ENCODE results near the gene REN. TPM values are rescaled to one million over a fixed set of nuclear protein-coding genes. Genes with fewer than 3 reads are reported as not detected.

Gene REN
- total and polyA plus RNA-seq, 4 experiments from 2014 or later = not detected

DNA sequence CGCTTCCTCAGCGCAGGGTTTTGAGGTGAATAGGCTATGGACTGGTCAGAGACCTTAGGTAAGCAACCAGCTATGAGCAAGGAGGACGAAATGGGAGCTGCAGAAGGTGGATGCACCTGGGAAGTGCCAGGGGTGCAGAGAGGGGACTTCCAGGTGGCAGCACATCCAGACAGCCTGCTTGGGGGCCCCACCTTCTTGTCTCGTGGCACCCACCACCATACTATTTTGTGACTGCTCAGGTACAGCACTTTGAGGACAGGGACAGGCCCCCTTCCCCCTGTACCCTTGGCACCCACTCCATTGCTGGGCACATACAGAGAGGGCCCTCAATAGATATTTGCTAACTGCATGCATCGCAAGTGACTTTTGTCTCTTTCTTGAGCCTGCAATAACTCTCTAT, 30.9 kb upstream of the REN start:
- Mint-ChIP-seq H3K4me1 (peaks cover 4 to 24% (median 8%) of the 10 kb centered on the region in 4 donors), H3K27ac (no peak overlapping the region), H3K36me3 (no peaks in the 10 kb centered on the region), H3K27me3 (peaks cover 13 to 15% of the 10 kb centered on the region in 2 donors), H3K9me3 (no peaks in the 10 kb centered on the region), H3K4me3 (no peak overlapping the region)
- Histone ChIP-seq H3K9me3 (ENCODE audit: control insufficient read depth in 1 of 2, low read length in 2 of 2) (no peaks in the 10 kb centered on the region), H3K27me3 (ENCODE audit: insufficient read depth, low read length) (no peaks in the 10 kb centered on the region), H3K4me1 (ENCODE audit: insufficient read depth, low read length) (no peaks in the 10 kb centered on the region), H3K27ac (ENCODE audit: low read depth, low read length) (no peak overlapping the region), H3K36me3 (ENCODE audit: insufficient read depth, low read length) (no peaks in the 10 kb centered on the region), H3K4me3 (ENCODE audit: low read length in 2 of 2) (no peak overlapping the region)
- CTCF ChIA-PET (ENCODE audit: partially characterized antibody) = interaction anchor here (2.5 kb wide), 1 partner anchor 10 kb away, joined by 18 read pairs; no protein-coding TSS in a partner anchor
- no peak for DNase-seq
- POLR2A ChIA-PET (ENCODE audit: partially characterized antibody) = no interaction called here
- intact Hi-C loops (cut with micrococcal nuclease) = no loop called here

DNA sequence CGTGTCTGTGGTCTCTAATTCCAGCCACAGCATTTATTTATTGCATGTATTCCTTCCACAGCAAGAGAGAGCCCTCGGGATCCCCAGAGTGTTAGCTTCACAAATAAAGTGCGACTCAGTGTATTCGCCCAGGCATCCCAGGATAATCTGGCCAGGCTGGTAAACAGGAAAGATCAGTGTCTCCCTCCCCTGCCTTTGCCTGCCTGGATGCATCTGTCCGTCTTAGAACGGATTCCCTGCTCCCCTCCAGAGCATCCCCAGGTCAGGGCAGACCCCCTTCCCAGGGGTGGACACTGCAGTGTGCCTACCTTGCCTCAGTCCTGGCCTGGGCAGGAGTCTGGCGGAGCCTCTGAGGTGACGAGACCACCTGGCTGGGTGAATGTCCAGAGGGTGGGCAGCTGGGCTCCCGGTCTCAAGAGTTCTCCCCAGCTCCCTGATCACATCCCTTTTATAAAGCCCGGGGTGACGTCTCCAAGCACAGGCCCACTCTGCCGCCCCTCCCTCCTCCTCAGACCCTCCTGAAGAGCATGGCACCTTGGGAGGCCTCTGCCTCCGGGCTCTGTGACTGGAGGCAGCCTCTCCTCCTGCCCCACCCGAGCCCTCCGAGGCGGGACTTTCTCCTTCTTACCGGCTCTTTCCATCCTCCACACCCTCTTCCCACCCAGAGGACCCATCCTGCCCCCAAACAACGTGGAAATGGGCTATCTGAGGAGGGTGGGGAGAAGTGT, 30.1 kb upstream of the REN start, which contains the start of gene KISS1:
KISS1 (minus strand) TSS at position 424 of the 728 bp plus-strand sequence. CDS start 3,615 bp downstream, outside the sequence.
- Mint-ChIP-seq H3K9me3 (no peaks in the 10 kb centered on the region), H3K27me3 (peaks cover 13 to 18% of the 10 kb centered on the region in 2 donors), H3K27ac (no peak within 1 kb of the TSS), H3K36me3 (no peaks in the 10 kb centered on the region), H3K4me1 (peaks cover 4 to 24% (median 8%) of the 10 kb centered on the region in 4 donors), H3K4me3 (peak within 1 kb of the TSS in 1 of 8 donors; percentile 11)
- intact Hi-C loops (cut with micrococcal nuclease) = no loop called here
- H3K27me3 ChIP-seq (ENCODE audit: insufficient read depth, low read length) = no peaks in the 10 kb centered on the region
- H3K4me3 ChIP-seq (ENCODE audit: low read length in 2 of 2) = no peak within 1 kb of the TSS
- H3K4me1 ChIP-seq (ENCODE audit: insufficient read depth, low read length) = no peaks in the 10 kb centered on the region
- DNase-seq = no peak
- H3K27ac ChIP-seq (ENCODE audit: low read depth, low read length) = no peak within 1 kb of the TSS
- POLR2A ChIA-PET (ENCODE audit: partially characterized antibody) = no interaction called here
- H3K9me3 ChIP-seq (ENCODE audit: control insufficient read depth in 1 of 2, low read length in 2 of 2) = no peaks in the 10 kb centered on the region
- no peaks in the 10 kb centered on the region for H3K36me3 ChIP-seq (ENCODE audit: insufficient read depth, low read length)
- CTCF ChIA-PET (ENCODE audit: partially characterized antibody) = interaction anchor here (1.0 kb wide), 1 partner anchor 9 kb away, joined by 3 read pairs; no protein-coding TSS in a partner anchor

- Mint-ChIP-seq H3K36me3 (no peaks in the 10 kb centered on the region), H3K27me3 (peaks cover 13 to 26% of the 10 kb centered on the region in 2 donors), H3K4me3 (no peak overlapping the region), H3K4me1 (peaks cover 8 to 35% (median 11%) of the 10 kb centered on the region in 4 donors), H3K27ac (no peak overlapping the region), H3K9me3 (no peaks in the 10 kb centered on the region)
- H3K36me3 ChIP-seq (ENCODE audit: insufficient read depth, low read length) = no peaks in the 10 kb centered on the region
- H3K27ac ChIP-seq (ENCODE audit: low read depth, low read length) = no peak overlapping the region
- H3K9me3 ChIP-seq (ENCODE audit: control insufficient read depth in 1 of 2, low read length in 2 of 2) = no peaks in the 10 kb centered on the region
- POLR2A ChIA-PET (ENCODE audit: partially characterized antibody) = no interaction called here
- intact Hi-C loops (cut with micrococcal nuclease) = no loop called here
- CTCF ChIA-PET (ENCODE audit: partially characterized antibody) = interaction anchor here (1.0 kb wide), 1 partner anchor 168 kb away, joined by 3 read pairs; no protein-coding TSS in a partner anchor
- H3K27me3 ChIP-seq (ENCODE audit: insufficient read depth, low read length) = no peaks in the 10 kb centered on the region
- DNase-seq = no peak
- H3K4me3 ChIP-seq (ENCODE audit: low read length in 2 of 2) = no peak overlapping the region
- H3K4me1 ChIP-seq (ENCODE audit: insufficient read depth, low read length) = no peaks in the 10 kb centered on the region
Observed at GRCh38 chr1:204194771-204195170, 28.6 kb upstream of the REN start.

DNA sequence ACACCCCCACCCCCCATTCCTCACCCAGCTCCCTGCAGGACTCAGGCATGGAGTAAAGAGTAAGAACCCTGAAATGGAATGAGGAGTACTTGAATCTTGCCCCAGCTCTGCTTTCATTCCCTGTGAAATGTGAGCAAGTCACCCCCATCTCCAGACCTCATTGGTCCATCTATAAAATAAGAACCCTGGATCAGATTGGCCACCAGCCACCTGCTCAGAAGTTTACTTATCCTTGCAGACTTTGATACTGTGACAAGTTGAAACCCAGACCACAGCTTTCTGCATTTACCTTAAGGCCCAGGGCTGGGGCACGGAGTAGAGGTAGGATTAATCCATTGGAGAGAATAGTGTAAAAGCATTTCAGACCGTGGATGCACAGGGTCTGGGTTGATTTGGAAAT, 27.9 kb upstream of the REN start:
- Mint-ChIP-seq H3K27ac (peak overlapping the region in 1 of 7 donors; percentile 31), H3K4me3 (no peak overlapping the region)

GRCh38 chr1:204192589-204193352, 26.6 kb upstream of the REN start:
- intact Hi-C loops (cut with micrococcal nuclease) = no loop called here
- Mint-ChIP-seq H3K9me3 (no peaks in the 10 kb centered on the region), H3K27me3 (peaks cover 22 to 38% of the 10 kb centered on the region in 2 donors), H3K27ac (no peak overlapping the region), H3K36me3 (no peaks in the 10 kb centered on the region), H3K4me1 (peaks cover 14 to 45% (median 20%) of the 10 kb centered on the region in 4 donors), H3K4me3 (no peak overlapping the region)
- ChIA-PET CTCF (ENCODE audit: partially characterized antibody) (interaction anchor here (1.3 kb wide), 1 partner anchor 14 kb away, joined by 5 read pairs; no protein-coding TSS in a partner anchor), POLR2A (ENCODE audit: partially characterized antibody) (no interaction called here)
- DNase-seq = no peak
- no peaks in the 10 kb centered on the region for H3K36me3 ChIP-seq (ENCODE audit: insufficient read depth, low read length)
- peaks cover 4% of the 10 kb centered on the region for H3K27me3 ChIP-seq (ENCODE audit: insufficient read depth, low read length)
- H3K27ac ChIP-seq (ENCODE audit: low read depth, low read length) = no peak overlapping the region
- no peak overlapping the region for H3K4me3 ChIP-seq (ENCODE audit: low read length in 2 of 2)
- no peaks in the 10 kb centered on the region for H3K9me3 ChIP-seq (ENCODE audit: control insufficient read depth in 1 of 2, low read length in 2 of 2)
- peaks cover 12% of the 10 kb centered on the region for H3K4me1 ChIP-seq (ENCODE audit: insufficient read depth, low read length)

More for the DNA sequence above, 27.9 kb upstream of the REN start:
- no peaks in the 10 kb centered on the region for H3K27me3 ChIP-seq (ENCODE audit: insufficient read depth, low read length)
- peaks cover 4% of the 10 kb centered on the region for H3K4me1 ChIP-seq (ENCODE audit: insufficient read depth, low read length)
- DNase-seq = no peak
- H3K9me3 Mint-ChIP-seq = no peaks in the 10 kb centered on the region
- no peak overlapping the region for H3K27ac ChIP-seq (ENCODE audit: low read depth, low read length)
- no peaks in the 10 kb centered on the region for H3K36me3 Mint-ChIP-seq
- peaks cover 12 to 41% (median 15%) of the 10 kb centered on the region in 4 donors for H3K4me1 Mint-ChIP-seq
- no peaks in the 10 kb centered on the region for H3K36me3 ChIP-seq (ENCODE audit: insufficient read depth, low read length)
- intact Hi-C loops (cut with micrococcal nuclease) = no loop called here
- peaks cover 16 to 32% of the 10 kb centered on the region in 2 donors for H3K27me3 Mint-ChIP-seq
- H3K9me3 ChIP-seq (ENCODE audit: control insufficient read depth in 1 of 2, low read length in 2 of 2) = no peaks in the 10 kb centered on the region
- CTCF ChIA-PET (ENCODE audit: partially characterized antibody) = interaction anchor here (1.0 kb wide), 1 partner anchor 168 kb away, joined by 3 read pairs; no protein-coding TSS in a partner anchor
- POLR2A ChIA-PET (ENCODE audit: partially characterized antibody) = no interaction called here
- H3K4me3 ChIP-seq (ENCODE audit: low read length in 2 of 2) = no peak overlapping the region

- Histone ChIP-seq H3K4me3 (ENCODE audit: low read length in 2 of 2) (no peak overlapping the region), H3K4me1 (ENCODE audit: insufficient read depth, low read length) (peaks cover 12% of the 10 kb centered on the region), H3K27me3 (ENCODE audit: insufficient read depth, low read length) (peaks cover 6% of the 10 kb centered on the region), H3K9me3 (ENCODE audit: control insufficient read depth in 1 of 2, low read length in 2 of 2) (no peaks in the 10 kb centered on the region), H3K36me3 (ENCODE audit: insufficient read depth, low read length) (no peaks in the 10 kb centered on the region), H3K27ac (ENCODE audit: low read depth, low read length) (no peak overlapping the region)
- Mint-ChIP-seq H3K4me3 (no peak overlapping the region), H3K9me3 (no peaks in the 10 kb centered on the region), H3K27ac (no peak overlapping the region), H3K27me3 (peaks cover 27 to 45% of the 10 kb centered on the region in 2 donors), H3K4me1 (peaks cover 14 to 45% (median 20%) of the 10 kb centered on the region in 4 donors), H3K36me3 (no peaks in the 10 kb centered on the region)
- intact Hi-C loops (cut with micrococcal nuclease) = no loop called here
- DNase-seq = no peak
- ChIA-PET POLR2A (ENCODE audit: partially characterized antibody) (no interaction called here), CTCF (ENCODE audit: partially characterized antibody) (interaction anchor here (1.3 kb wide), 1 partner anchor 15 kb away, joined by 5 read pairs; no protein-coding TSS in a partner anchor)
Observed at GRCh38 chr1:204192046-204192445, 25.9 kb upstream of the REN start.

DNA sequence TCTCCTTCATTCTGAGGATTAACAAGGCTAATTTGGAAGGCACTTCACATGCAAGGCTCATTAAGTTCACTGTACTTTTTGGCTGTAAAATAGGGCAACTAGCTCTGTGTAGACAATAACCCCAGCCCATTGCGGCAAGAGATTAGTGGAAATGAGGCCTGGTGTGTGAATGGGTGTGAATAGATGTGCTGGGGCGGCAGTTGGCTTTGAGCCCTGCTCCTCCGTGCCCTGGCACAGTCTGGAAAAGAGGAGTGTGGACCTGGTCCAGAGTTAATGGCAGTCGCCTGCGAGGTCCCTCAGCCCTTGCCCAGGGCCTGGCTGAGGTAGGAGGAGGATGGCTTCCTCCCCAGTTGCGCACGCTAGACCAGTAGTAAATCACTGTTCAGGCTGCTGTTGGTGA, 25.3 kb upstream of the REN start:
- Histone ChIP-seq H3K36me3 (ENCODE audit: insufficient read depth, low read length) (no peaks in the 10 kb centered on the region), H3K9me3 (ENCODE audit: control insufficient read depth in 1 of 2, low read length in 2 of 2) (no peaks in the 10 kb centered on the region), H3K4me1 (ENCODE audit: insufficient read depth, low read length) (peaks cover 12% of the 10 kb centered on the region), H3K27me3 (ENCODE audit: insufficient read depth, low read length) (peaks cover 6% of the 10 kb centered on the region), H3K27ac (ENCODE audit: low read depth, low read length) (no peak overlapping the region), H3K4me3 (ENCODE audit: low read length in 2 of 2) (no peak overlapping the region)
- Mint-ChIP-seq H3K36me3 (no peaks in the 10 kb centered on the region), H3K27ac (peak overlapping the region in 1 of 7 donors; percentile 77), H3K9me3 (no peaks in the 10 kb centered on the region), H3K4me3 (no peak overlapping the region), H3K27me3 (peaks cover 29 to 51% of the 10 kb centered on the region in 2 donors), H3K4me1 (peaks cover 14 to 45% (median 20%) of the 10 kb centered on the region in 4 donors)
- no peak for DNase-seq
- ChIA-PET POLR2A (ENCODE audit: partially characterized antibody) (no interaction called here), CTCF (ENCODE audit: partially characterized antibody) (interaction anchor here (1.0 to 1.1 kb wide), 2 partner anchors 7 to 16 kb away, joined by 3 to 6 read pairs; no protein-coding TSS in a partner anchor)
- intact Hi-C loops (cut with micrococcal nuclease) = no loop called here

Measured in CD4-positive, alpha-beta memory T cell (primary cell).